Stomach (tissue), 9 donors: ENCODE measurements around the gene CMC4. TPM values are rescaled to one million over a fixed set of nuclear protein-coding genes. Genes with fewer than 3 reads are reported as not detected.

Source experiments
- DNase-seq, 2 donors: peaks; one replicate each; pipeline versions ENCODE4 v3.0.0 to v3.0.0-alpha.2; 2013 to 2019
- H3K27ac ChIP-seq, 5 donors: fragments of 200-600 bp in 4 of 5; sonication (generic) in 4 of 5; one replicate each; pipeline ENCODE4 v1.5.1; 2013 to 2019; ENCODE audit warnings: mild to moderate bottlenecking in 1 of 5, moderate library complexity in 1 of 5
- H3K27me3 ChIP-seq, 3 donors: fragments of 200-600 bp; sonication (generic); one replicate each; pipeline ENCODE4 v1.5.1; 2017 to 2019; ENCODE audit warnings: mixed run types in 1 of 3
- H3K36me3 ChIP-seq, 4 donors: fragments of 200-600 bp; sonication (generic); 1 replicate in 3 of 4; 2 replicates in 1 of 4; pipeline ENCODE4 v1.5.1; 2016 to 2019
- H3K4me1 ChIP-seq, 4 donors: fragments of 200-600 bp; sonication (generic); one replicate each; pipeline ENCODE4 v1.5.1; 2016 to 2019
- H3K4me3 ChIP-seq, 4 donors: fragments of 200-600 bp; sonication (generic) in 3 of 4; one replicate each; pipeline ENCODE4 v1.5.1; 2016 to 2019; ENCODE audit warnings: mild to moderate bottlenecking in 1 of 4
- H3K9me3 ChIP-seq, 4 donors: fragments of 200-600 bp; sonication (generic); one replicate each; pipeline ENCODE4 v1.5.1; 2016 to 2019
- CTCF ChIP-seq, 7 experiments: fragments of 450-650 bp in 4 of 7; fragments of 200-600 bp in 3 of 7; sonication (generic) in 3 of 7; IDR thresholded peaks; one replicate each; pipeline ENCODE4 v1.5.1; 2016 to 2019; ENCODE audit warnings: antibody characterized with exemption in 7 of 7, control low read depth in 2 of 7, mild to moderate bottlenecking in 1 of 7
- EP300 ChIP-seq: sonication (generic); formaldehyde crosslinking; IDR thresholded peaks from one replicate; pipeline ENCODE4 v1.6.1; 2017; ENCODE audit warnings: antibody characterized with exemption
- POLR2A ChIP-seq, 4 donors: fragments of 450-650 bp; IDR thresholded peaks; one replicate each; pipeline ENCODE4 v1.6.1; 2016; ENCODE audit warnings: antibody characterized with exemption in 4 of 4, control low read depth in 2 of 4, mild to moderate bottlenecking in 1 of 4, moderate library complexity in 1 of 4
- POLR2AphosphoS5 ChIP-seq, 3 donors: sonication (generic); formaldehyde crosslinking; IDR thresholded peaks; one replicate each; pipeline ENCODE4 v1.6.1; 2016; ENCODE audit warnings: antibody characterized with exemption in 3 of 3
- WGBS, 5 donors: extraction: QIAGEN DNeasy Blood & Tissue Kit in 3 of 5; methylation state at CpG; one replicate each; pipeline versions ENCODE4 v1.1.5 to v1.1.7; 2013 to 2018; 5-methylcytosine and 5-hydroxymethylcytosine counted together
- intact Hi-C: fragments of 100-400 bp; cut with DNase I; formaldehyde crosslinking; loops from one replicate; pipeline ENCODE4 v1.15.1; 2023; ENCODE audit warnings: low total_unique reads
- polyA plus RNA-seq, 3 donors: library from polyadenylated mRNA; stranded (reverse); fragments of 200-250 nt; gene quantifications; one replicate each; pipeline ENCODE4 v1.2.3, GENCODE V29; 2013
- total RNA-seq, 5 donors: library from RNA; depleted of rRNA; stranded (reverse); fragments of >200 nt; gene quantifications; one replicate each; pipeline versions ENCODE4 v1.1.0 to v1.2.3, GENCODE V29; 2014 to 2016
- donor health status: healthy with polysubstance abuse.
- donor health status: Bipolar disorder and iron deficiency.
- donor health status: healthy.

The CMC4 gene
- total and polyA plus RNA-seq, 8 donors = 1.3 to 22.8 (median 21.0) TPM; not detected in 1

- DNase-seq = peak in 1 of 2 donors; percentile 41
- H3K27me3 ChIP-seq = no peaks in the 10 kb centered on the region
- no peak overlapping the region for H3K4me3 ChIP-seq
- no peaks in the 10 kb centered on the region for H3K9me3 ChIP-seq
- intact Hi-C loops = no loop called here
- no peaks in the 10 kb centered on the region for H3K4me1 ChIP-seq
- TF ChIP-seq POLR2AphosphoS5 (IDR thresholded peaks at IDR 0.05) = no peak
- no peak for TF ChIP-seq POLR2A (IDR thresholded peaks at IDR 0.05)
- TF ChIP-seq EP300 = no peak
- peak in 5 of 7 experiments; percentile 6 to 42 (median 20) for TF ChIP-seq CTCF (IDR thresholded peaks at IDR 0.05)
- no peak overlapping the region for H3K27ac ChIP-seq
- peaks cover 0 to 39% (median 17%) of the 10 kb centered on the region in 4 donors for H3K36me3 ChIP-seq
- 77 to 91% (median 81%) methylated on average over 19 to 24 of the region's 24 CpGs for WGBS, 5 donors
These were observed 15.4 kb upstream of the CMC4 start for GRCh38 chrX:155086202-155086840.

GRCh38 chrX:155071694-155072280 lies 851 bp upstream of the CMC4 start:
- Histone ChIP-seq H3K4me1 (peaks cover 0 to 36% (median 15%) of the 10 kb centered on the region in 4 donors), H3K36me3 (peaks cover 0 to 14% (median 11%) of the 10 kb centered on the region in 4 donors), H3K4me3 (peak overlapping the region; percentile 44 to 64 (median 58)), H3K9me3 (peaks cover 0 to 4% (median 0%) of the 10 kb centered on the region in 4 donors), H3K27ac (peak overlapping the region; percentile 48 to 91 (median 85)), H3K27me3 (no peaks in the 10 kb centered on the region)
- intact Hi-C loops = no loop called here
- DNase-seq = no peak
- 0 to 39% (median 4%) methylated on average over 17 to 25 of the region's 25 CpGs for WGBS, 5 donors
- TF ChIP-seq EP300 (no peak), POLR2AphosphoS5 (IDR thresholded peaks at IDR 0.05) (no peak)

- 0 to 40% (median 2%) methylated on average over 16 of the region's 16 CpGs for WGBS, 5 donors
- peak overlapping the region; percentile 87 to 91 (median 90) for H3K27ac ChIP-seq
- DNase-seq = no peak
- H3K4me1 ChIP-seq = peaks cover 0 to 36% (median 15%) of the 10 kb centered on the region in 4 donors
- H3K9me3 ChIP-seq = peaks cover 0 to 4% (median 0%) of the 10 kb centered on the region in 4 donors
- H3K36me3 ChIP-seq = peaks cover 0 to 4% (median 2%) of the 10 kb centered on the region in 4 donors
- TF ChIP-seq CTCF (IDR thresholded peaks at IDR 0.05) (no peak), POLR2AphosphoS5 (IDR thresholded peaks at IDR 0.05) (no peak), POLR2A (IDR thresholded peaks at IDR 0.05) (no peak), EP300 (no peak)
- intact Hi-C loops = no loop called here
- H3K4me3 ChIP-seq = peak overlapping the region; percentile 44 to 64 (median 55)
- no peaks in the 10 kb centered on the region for H3K27me3 ChIP-seq
These were observed 317 bp downstream of the CMC4 start for GRCh38 chrX:155070663-155070974.

GRCh38 chrX:155070038-155070437 lies 898 bp downstream of the CMC4 start:
- Histone ChIP-seq H3K9me3 (peaks cover 0 to 4% (median 0%) of the 10 kb centered on the region in 4 donors), H3K27me3 (no peaks in the 10 kb centered on the region), H3K4me1 (peaks cover 0 to 36% (median 15%) of the 10 kb centered on the region in 4 donors), H3K27ac (peak overlapping the region in 4 of 5 donors; percentile 89 to 91 (median 90)), H3K36me3 (no peaks in the 10 kb centered on the region), H3K4me3 (peak overlapping the region; percentile 44 to 64 (median 55))
- TF ChIP-seq POLR2A (IDR thresholded peaks at IDR 0.05) (no peak), EP300 (no peak), CTCF (IDR thresholded peaks at IDR 0.05) (no peak), POLR2AphosphoS5 (IDR thresholded peaks at IDR 0.05) (no peak)
- DNase-seq = peak in 1 of 2 donors; percentile 12
- intact Hi-C loops = no loop called here
- 2 to 46% (median 3%) methylated on average over 12 of the region's 12 CpGs for WGBS, 5 donors
